ENCODE data around the gene CYP21A2.
"Not testable (repeated sequence)": the region's sequence is repeated elsewhere in the genome, so short reads cannot be mapped to it uniquely, and the experiment has no call there.

The CYP21A2 gene

GRCh38 chr6:32038878-32039277, 663 bp downstream of the CYP21A2 start:
- not testable (repeated sequence) for H3K4me1 ChIP-seq (ENCODE audit: low read length)

GRCh38 chr6:32039321-32040274, 1.4 kb downstream of the CYP21A2 start:
- H3K4me2 ChIP-seq (ENCODE audit: low read depth, low read length); H2AFZ ChIP-seq (ENCODE audit: low read length); H3K9me3 ChIP-seq (replicated peaks; ENCODE audit: insufficient read depth, low read length); DNase-seq; H3K4me1 ChIP-seq (ENCODE audit: low read length); H3K27me3 ChIP-seq (replicated peaks; ENCODE audit: insufficient read depth, low read length); H3F3A ChIP-seq (ENCODE audit: insufficient read depth, low read length); H3K27ac ChIP-seq (ENCODE audit: low read length); H3K79me2 ChIP-seq (ENCODE audit: low read length); H3K9ac ChIP-seq (ENCODE audit: low read length); H3K36me3 ChIP-seq (replicated peaks; ENCODE audit: insufficient read depth, low read length); H4K20me1 ChIP-seq (ENCODE audit: insufficient read depth, low read length); H3K4me3 ChIP-seq (ENCODE audit: low read length); H3K9me2 ChIP-seq (replicated peaks; ENCODE audit: insufficient read depth, low read length): not testable (repeated sequence)

More at GRCh38 chr6:32038878-32039277, 663 bp downstream of the CYP21A2 start:
- not testable (repeated sequence) for H3F3A ChIP-seq (ENCODE audit: insufficient read depth, low read length); DNase-seq; H3K9me2 ChIP-seq (replicated peaks; ENCODE audit: insufficient read depth, low read length); H3K9me3 ChIP-seq (replicated peaks; ENCODE audit: insufficient read depth, low read length); H3K9ac ChIP-seq (ENCODE audit: low read length); H3K27ac ChIP-seq (ENCODE audit: low read length); H3K27me3 ChIP-seq (replicated peaks; ENCODE audit: insufficient read depth, low read length); H3K36me3 ChIP-seq (replicated peaks; ENCODE audit: insufficient read depth, low read length); H3K4me2 ChIP-seq (ENCODE audit: low read depth, low read length); H4K20me1 ChIP-seq (ENCODE audit: insufficient read depth, low read length); H3K79me2 ChIP-seq (ENCODE audit: low read length); H3K4me3 ChIP-seq (ENCODE audit: low read length); H2AFZ ChIP-seq (ENCODE audit: low read length)

GRCh38 chr6:32040299-32041049, 2.3 kb downstream of the CYP21A2 start:
- H3K4me1 ChIP-seq (ENCODE audit: low read length); DNase-seq; H3K79me2 ChIP-seq (ENCODE audit: low read length); H2AFZ ChIP-seq (ENCODE audit: low read length); H3K9me3 ChIP-seq (replicated peaks; ENCODE audit: insufficient read depth, low read length); H4K20me1 ChIP-seq (ENCODE audit: insufficient read depth, low read length); H3K27ac ChIP-seq (ENCODE audit: low read length); H3K4me2 ChIP-seq (ENCODE audit: low read depth, low read length); H3K27me3 ChIP-seq (replicated peaks; ENCODE audit: insufficient read depth, low read length); H3K4me3 ChIP-seq (ENCODE audit: low read length); H3K9me2 ChIP-seq (replicated peaks; ENCODE audit: insufficient read depth, low read length); H3K9ac ChIP-seq (ENCODE audit: low read length); H3K36me3 ChIP-seq (replicated peaks; ENCODE audit: insufficient read depth, low read length); H3F3A ChIP-seq (ENCODE audit: insufficient read depth, low read length): not testable (repeated sequence)

GRCh38 chr6:32041050-32041321, 2.8 kb downstream of the CYP21A2 start:
- not testable (repeated sequence) for H3K36me3 ChIP-seq (replicated peaks; ENCODE audit: insufficient read depth, low read length); H3K4me3 ChIP-seq (ENCODE audit: low read length); H3K27me3 ChIP-seq (replicated peaks; ENCODE audit: insufficient read depth, low read length); H3K4me2 ChIP-seq (ENCODE audit: low read depth, low read length); H3K9me3 ChIP-seq (replicated peaks; ENCODE audit: insufficient read depth, low read length); H3K27ac ChIP-seq (ENCODE audit: low read length); H3K9me2 ChIP-seq (replicated peaks; ENCODE audit: insufficient read depth, low read length); H3K9ac ChIP-seq (ENCODE audit: low read length); DNase-seq; H3K4me1 ChIP-seq (ENCODE audit: low read length); H4K20me1 ChIP-seq (ENCODE audit: insufficient read depth, low read length); H3K79me2 ChIP-seq (ENCODE audit: low read length); H3F3A ChIP-seq (ENCODE audit: insufficient read depth, low read length); H2AFZ ChIP-seq (ENCODE audit: low read length)

- H3K4me3 ChIP-seq (ENCODE audit: low read length); DNase-seq; H3K27ac ChIP-seq (ENCODE audit: low read length); H3K9me3 ChIP-seq (replicated peaks; ENCODE audit: insufficient read depth, low read length); H3F3A ChIP-seq (ENCODE audit: insufficient read depth, low read length); H3K36me3 ChIP-seq (replicated peaks; ENCODE audit: insufficient read depth, low read length); H3K9ac ChIP-seq (ENCODE audit: low read length); H3K79me2 ChIP-seq (ENCODE audit: low read length); H3K4me1 ChIP-seq (ENCODE audit: low read length); H3K4me2 ChIP-seq (ENCODE audit: low read depth, low read length); H3K9me2 ChIP-seq (replicated peaks; ENCODE audit: insufficient read depth, low read length); H2AFZ ChIP-seq (ENCODE audit: low read length); H4K20me1 ChIP-seq (ENCODE audit: insufficient read depth, low read length): not testable (repeated sequence)
- H3K27me3 ChIP-seq (replicated peaks; ENCODE audit: insufficient read depth, low read length), result peaks cover 14% of the 10 kb centered on the region
Measured at GRCh38 chr6:32041385-32041784, 3.2 kb downstream of the CYP21A2 start.

GRCh38 chr6:32042276-32042675, 4.1 kb downstream of the CYP21A2 start:
- peaks cover 23% of the 10 kb centered on the region for H3K27me3 ChIP-seq (replicated peaks; ENCODE audit: insufficient read depth, low read length)
- not testable (repeated sequence) for H2AFZ ChIP-seq (ENCODE audit: low read length); H3K9me2 ChIP-seq (replicated peaks; ENCODE audit: insufficient read depth, low read length); H3K4me3 ChIP-seq (ENCODE audit: low read length); H4K20me1 ChIP-seq (ENCODE audit: insufficient read depth, low read length); H3K4me1 ChIP-seq (ENCODE audit: low read length); H3K4me2 ChIP-seq (ENCODE audit: low read depth, low read length); H3K9me3 ChIP-seq (replicated peaks; ENCODE audit: insufficient read depth, low read length); H3K79me2 ChIP-seq (ENCODE audit: low read length); H3K36me3 ChIP-seq (replicated peaks; ENCODE audit: insufficient read depth, low read length); H3K9ac ChIP-seq (ENCODE audit: low read length); DNase-seq; H3K27ac ChIP-seq (ENCODE audit: low read length); H3F3A ChIP-seq (ENCODE audit: insufficient read depth, low read length)

GRCh38 chr6:32043589-32044380, 5.6 kb downstream of the CYP21A2 start:
- H3K9me2 ChIP-seq (replicated peaks; ENCODE audit: insufficient read depth, low read length); H3K79me2 ChIP-seq (ENCODE audit: low read length); H3K9ac ChIP-seq (ENCODE audit: low read length); H3K27ac ChIP-seq (ENCODE audit: low read length); H3K4me3 ChIP-seq (ENCODE audit: low read length); H2AFZ ChIP-seq (ENCODE audit: low read length); DNase-seq; H4K20me1 ChIP-seq (ENCODE audit: insufficient read depth, low read length); H3F3A ChIP-seq (ENCODE audit: insufficient read depth, low read length); H3K4me1 ChIP-seq (ENCODE audit: low read length); H3K4me2 ChIP-seq (ENCODE audit: low read depth, low read length); H3K9me3 ChIP-seq (replicated peaks; ENCODE audit: insufficient read depth, low read length); H3K36me3 ChIP-seq (replicated peaks; ENCODE audit: insufficient read depth, low read length): not testable (repeated sequence)
- H3K27me3 ChIP-seq (replicated peaks; ENCODE audit: insufficient read depth, low read length), result peaks cover 35% of the 10 kb centered on the region
